Activated T-cell treated with anti-CD3 and anti-CD28 coated beads, Interleukin-2, amount 50 U/mL, for 72 hours (primary cell): ENCODE data around the gene TBC1D9B. TPM values are rescaled to one million over a fixed set of nuclear protein-coding genes. Genes with fewer than 3 reads are reported as not detected.
A peak's percentile ranks its signal among the peaks of the same experiment; 100 is the strongest.

Experiments
- ATAC-seq, 2 donors: fragments of 150-1000 bp; cut with Tn5 transposase; replicated peaks in 1 of 2; 2 replicates each; pipeline ENCODE4 v1.10.0; 2021; ENCODE audit warnings: moderate library complexity in 2 of 2, mild to moderate bottlenecking in 1 of 2
- DNase-seq, 2 donors: peaks; one replicate each; pipeline ENCODE4 v3.0.0; 2021 to 2022; ENCODE audit warnings: mixed read lengths in 1 of 2
- H3K27ac Mint-ChIP-seq: one replicate; pipeline ENCODE4 v1.8.0; 2022; ENCODE audit warnings: mild to moderate bottlenecking, moderate library complexity, mixed read lengths
- H3K27me3 Mint-ChIP-seq: one replicate; pipeline ENCODE4 v1.8.0; 2022; ENCODE audit warnings: low read depth, mixed read lengths
- H3K36me3 Mint-ChIP-seq, 2 donors: one replicate each; pipeline ENCODE4 v1.8.0; 2022; ENCODE audit warnings: mixed read lengths in 2 of 2, mild to moderate bottlenecking in 1 of 2; ENCODE audit not compliant: insufficient read depth in 2 of 2
- H3K4me1 Mint-ChIP-seq: one replicate; pipeline ENCODE4 v1.8.0; 2022; ENCODE audit warnings: low read depth, mixed read lengths
- H3K4me3 Mint-ChIP-seq, 2 donors: one replicate each; pipeline ENCODE4 v1.8.0; 2022; ENCODE audit warnings: mild to moderate bottlenecking in 2 of 2, mixed read lengths in 2 of 2, moderate library complexity in 2 of 2
- H3K9me3 Mint-ChIP-seq, 2 donors: one replicate each; pipeline ENCODE4 v1.8.0; 2022; ENCODE audit warnings: mixed read lengths in 2 of 2
- total RNA-seq, 2 donors: library from RNA; stranded (reverse); gene quantifications; one replicate each; pipeline ENCODE4 v1.2.3, GENCODE V29; 2022

TBC1D9B gene
- total RNA-seq, 2 donors from 2014 or later, result 62.5 to 72.3 TPM

DNA sequence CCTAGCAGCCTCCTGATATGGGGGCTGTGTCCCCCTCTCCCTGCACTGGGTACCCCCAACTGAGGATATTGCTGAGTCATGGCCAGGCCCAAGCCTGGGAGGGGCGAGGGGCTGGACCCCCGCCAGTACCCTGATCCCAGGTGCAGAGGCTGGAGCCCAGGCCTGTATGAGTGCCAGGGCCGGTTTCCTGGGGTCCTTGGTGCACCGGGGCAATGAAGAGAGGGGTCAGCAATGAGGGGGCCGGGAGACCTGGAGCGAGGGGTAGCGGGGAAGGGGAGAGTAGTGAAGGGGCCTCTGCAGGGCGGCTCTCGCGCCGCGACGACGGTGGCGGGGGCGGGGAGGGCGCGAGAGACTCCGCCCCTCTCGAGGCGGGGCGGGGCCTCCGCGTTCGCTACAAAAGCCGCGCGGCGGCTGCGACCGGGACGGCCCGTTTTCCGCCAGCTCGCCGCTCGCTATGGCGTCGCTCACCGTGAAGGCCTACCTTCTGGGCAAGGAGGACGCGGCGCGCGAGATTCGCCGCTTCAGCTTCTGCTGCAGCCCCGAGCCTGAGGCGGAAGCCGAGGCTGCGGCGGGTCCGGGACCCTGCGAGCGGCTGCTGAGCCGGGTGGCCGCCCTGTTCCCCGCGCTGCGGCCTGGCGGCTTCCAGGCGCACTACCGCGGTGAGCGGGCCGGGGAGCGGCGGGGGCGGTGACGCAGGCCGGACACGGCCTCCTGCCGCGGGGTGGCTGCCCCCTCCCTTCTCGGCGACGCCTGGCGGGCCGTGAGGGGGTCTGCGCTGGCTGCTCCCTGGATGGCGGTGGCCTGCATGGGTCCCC is 87.0 kb downstream of the TBC1D9B start, which contains the start of gene SQSTM1:
Gene SQSTM1, plus strand, starts transcription at position 423 of the 815 bp plus-strand sequence. Its CDS starts 32 bp downstream, at position 455.
- peak; percentile 54 to 56 for ATAC-seq
- Mint-ChIP-seq H3K27ac (peak within 1 kb of the TSS; percentile 97), H3K9me3 (no peaks in the 10 kb centered on the region), H3K27me3 (no peaks in the 10 kb centered on the region), H3K4me3 (peak within 1 kb of the TSS; percentile 88 to 93), H3K36me3 (peaks cover 13% of the 10 kb centered on the region in 2 donors), H3K4me1 (peaks cover 50% of the 10 kb centered on the region)
- DNase-seq, result peak; percentile 85 to 92

DNA sequence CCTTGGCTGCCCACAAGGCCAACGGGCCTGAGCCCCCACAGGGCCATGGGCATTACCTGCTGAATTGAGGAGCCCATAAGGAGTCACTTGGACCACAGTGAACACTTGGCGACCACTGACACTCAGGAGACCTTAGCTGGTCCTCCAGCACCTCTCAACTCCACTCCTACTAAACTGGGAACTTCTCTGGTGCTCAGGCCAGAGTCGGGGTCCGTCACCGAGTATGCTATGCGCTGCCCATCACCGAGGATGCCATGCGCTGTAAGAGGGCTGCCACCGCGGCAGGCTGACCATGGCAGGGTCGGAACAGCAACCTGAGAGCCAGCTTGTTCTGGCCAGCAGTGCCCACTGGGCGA is 87.6 kb downstream of the TBC1D9B start:
- Mint-ChIP-seq H3K9me3 (no peaks in the 10 kb centered on the region), H3K36me3 (peaks cover 13 to 15% of the 10 kb centered on the region in 2 donors), H3K4me3 (peak overlapping the region; percentile 88 to 93), H3K4me1 (peaks cover 50% of the 10 kb centered on the region), H3K27me3 (no peaks in the 10 kb centered on the region), H3K27ac (peak overlapping the region; percentile 91)
- no peak for DNase-seq
- no peak for ATAC-seq

DNA sequence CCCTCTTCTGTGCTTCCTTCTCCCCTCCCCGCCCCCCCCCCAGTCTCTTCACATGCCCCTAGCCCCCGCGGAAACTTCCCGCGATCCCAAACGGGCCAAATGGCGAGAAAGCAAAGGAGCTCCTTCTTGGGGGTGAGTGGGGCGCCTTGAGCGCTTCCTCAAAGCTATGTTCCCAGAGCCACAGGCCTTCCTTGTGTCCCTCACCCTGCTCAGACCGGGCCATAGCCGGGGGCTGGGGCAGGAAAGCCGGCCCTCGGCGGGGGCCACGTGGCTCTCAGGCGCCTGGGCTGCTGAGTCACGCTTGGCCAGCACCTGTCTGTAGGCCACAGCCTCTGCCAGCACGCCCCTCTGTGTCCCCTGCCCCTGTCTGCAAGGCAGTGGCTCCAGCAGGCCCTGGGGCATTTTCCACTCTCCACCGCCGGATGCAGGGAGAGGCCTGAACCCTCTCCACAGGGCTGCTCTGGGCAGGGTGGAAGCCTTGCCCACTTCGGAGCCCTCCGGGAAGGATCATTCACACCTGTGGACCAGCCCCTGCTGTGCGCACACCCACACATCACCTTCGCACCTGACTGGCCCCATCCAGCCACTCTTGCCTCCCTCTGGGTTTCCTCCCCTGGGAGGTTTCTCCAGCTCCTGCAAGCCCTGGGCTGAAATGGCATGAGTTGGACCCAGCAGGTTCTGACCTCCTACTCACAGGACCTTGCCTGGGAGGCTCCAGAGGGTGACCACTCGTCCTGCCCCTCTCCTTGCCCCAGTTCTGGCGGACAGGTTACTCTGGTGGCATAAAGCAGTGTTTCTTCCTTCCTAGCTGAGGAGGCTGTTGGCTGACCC is 88.2 kb downstream of the TBC1D9B start:
- H3K27me3 Mint-ChIP-seq, result no peaks in the 10 kb centered on the region
- no peaks in the 10 kb centered on the region for H3K9me3 Mint-ChIP-seq
- DNase-seq (peak; percentile 65 to 69), ATAC-seq (peak; percentile 31 to 38)
- H3K36me3 Mint-ChIP-seq, result peaks cover 9 to 12% of the 10 kb centered on the region in 2 donors
- peaks cover 46% of the 10 kb centered on the region for H3K4me1 Mint-ChIP-seq
- peak overlapping the region; percentile 88 to 93 for H3K4me3 Mint-ChIP-seq
- H3K27ac Mint-ChIP-seq, result peak overlapping the region; percentile 91

GRCh38 chr5:179818746-179819295 is 88.9 kb downstream of the TBC1D9B start:
- no peaks in the 10 kb centered on the region for H3K9me3 Mint-ChIP-seq
- peaks cover 41% of the 10 kb centered on the region for H3K4me1 Mint-ChIP-seq
- DNase-seq, result peak; percentile 91 to 94
- H3K27me3 Mint-ChIP-seq, result no peaks in the 10 kb centered on the region
- peak overlapping the region; percentile 82 to 84 for H3K4me3 Mint-ChIP-seq
- peaks cover 7 to 10% of the 10 kb centered on the region in 2 donors for H3K36me3 Mint-ChIP-seq
- ATAC-seq, result peak; percentile 70 to 77
- H3K27ac Mint-ChIP-seq, result no peak overlapping the region

DNA sequence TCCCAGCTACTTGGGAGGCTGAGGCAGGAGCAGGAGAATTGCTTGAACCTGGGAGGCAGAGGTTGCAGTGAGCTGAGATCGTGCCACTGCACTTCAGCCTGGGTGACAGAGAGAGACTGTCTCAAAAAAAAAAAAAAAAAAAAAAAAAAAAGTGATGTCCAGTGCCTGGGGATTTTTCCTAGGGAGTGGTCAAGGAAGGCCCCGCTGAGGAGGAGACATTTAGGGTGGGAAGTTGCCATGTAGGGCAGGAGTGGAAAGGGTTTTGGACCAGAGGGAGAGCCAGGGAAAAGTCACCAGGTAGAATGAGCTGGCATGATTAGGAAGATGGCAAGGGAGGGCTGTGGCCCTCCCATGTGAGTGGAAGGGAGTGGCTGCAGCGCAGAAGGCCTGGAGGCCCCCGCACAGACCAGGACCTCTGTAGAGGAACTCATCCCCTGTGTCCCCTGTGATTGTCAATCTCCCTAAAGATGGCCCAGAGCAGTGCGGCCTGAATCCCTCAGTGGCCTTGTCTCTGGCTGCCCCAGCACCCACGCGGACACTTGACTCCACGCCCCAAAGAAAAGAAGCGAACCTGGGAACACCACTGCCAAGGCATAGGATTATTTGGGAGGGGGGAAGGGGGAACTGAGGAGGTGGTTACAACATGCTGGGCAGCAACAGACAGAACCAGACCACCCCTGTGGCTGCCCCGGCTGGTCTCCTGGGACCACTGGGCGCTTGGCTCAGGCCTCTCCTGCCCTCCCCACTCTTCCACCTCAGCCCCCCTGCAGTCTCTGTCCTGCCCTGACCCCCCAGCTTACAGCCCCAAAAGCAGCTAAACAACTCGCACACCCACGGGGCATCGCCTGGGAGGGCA is 89.6 kb downstream of the TBC1D9B start:
- Mint-ChIP-seq H3K9me3 (no peaks in the 10 kb centered on the region), H3K27me3 (no peaks in the 10 kb centered on the region), H3K27ac (peak overlapping the region; percentile 44), H3K4me1 (peaks cover 40% of the 10 kb centered on the region), H3K4me3 (peak overlapping the region; percentile 82 to 84), H3K36me3 (peaks cover 5 to 10% of the 10 kb centered on the region in 2 donors)
- ATAC-seq (no peak), DNase-seq (no peak)

DNA sequence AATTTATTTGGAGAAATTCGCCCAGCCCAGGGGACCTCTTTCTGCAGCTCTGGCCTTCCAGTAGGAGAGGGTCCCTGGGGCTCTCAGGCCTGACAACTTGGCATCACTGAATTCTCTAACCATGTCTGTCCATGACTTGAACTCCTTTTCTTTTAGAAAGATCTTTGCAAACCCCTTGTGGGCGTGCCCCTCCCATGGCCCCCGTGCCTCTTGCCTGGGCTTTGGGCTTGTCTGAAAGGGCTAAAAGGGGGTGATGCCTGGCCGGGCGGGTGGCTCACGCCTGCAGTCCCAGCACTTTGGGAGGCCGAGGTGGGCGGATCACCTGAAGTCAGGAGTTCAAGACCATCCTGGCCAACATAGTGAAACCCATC is 90.2 kb downstream of the TBC1D9B start:
- no peak overlapping the region for H3K27ac Mint-ChIP-seq
- no peaks in the 10 kb centered on the region for H3K9me3 Mint-ChIP-seq
- peaks cover 34% of the 10 kb centered on the region for H3K4me1 Mint-ChIP-seq
- peak overlapping the region; percentile 63 to 82 for H3K4me3 Mint-ChIP-seq
- H3K27me3 Mint-ChIP-seq, result no peaks in the 10 kb centered on the region
- no peak for ATAC-seq
- H3K36me3 Mint-ChIP-seq, result peaks cover 6 to 10% of the 10 kb centered on the region in 2 donors
- no peak for DNase-seq

GRCh38 chr5:179816796-179817469 is 90.8 kb downstream of the TBC1D9B start:
- no peak overlapping the region for H3K27ac Mint-ChIP-seq
- H3K4me3 Mint-ChIP-seq, result peak overlapping the region; percentile 63 to 82
- peaks cover 28% of the 10 kb centered on the region for H3K4me1 Mint-ChIP-seq
- H3K27me3 Mint-ChIP-seq, result no peaks in the 10 kb centered on the region
- no peak for ATAC-seq
- H3K9me3 Mint-ChIP-seq, result no peaks in the 10 kb centered on the region
- peaks cover 6% of the 10 kb centered on the region in 2 donors for H3K36me3 Mint-ChIP-seq
- DNase-seq, result no peak

GRCh38 chr5:179816401-179816795 is 91.3 kb downstream of the TBC1D9B start:
- ATAC-seq, result no peak
- Mint-ChIP-seq H3K4me3 (peak overlapping the region in 1 of 2 donors; percentile 59), H3K36me3 (peaks cover 4 to 6% of the 10 kb centered on the region in 2 donors), H3K27me3 (no peaks in the 10 kb centered on the region), H3K27ac (no peak overlapping the region), H3K4me1 (peaks cover 24% of the 10 kb centered on the region), H3K9me3 (no peaks in the 10 kb centered on the region)
- DNase-seq, result no peak

DNA sequence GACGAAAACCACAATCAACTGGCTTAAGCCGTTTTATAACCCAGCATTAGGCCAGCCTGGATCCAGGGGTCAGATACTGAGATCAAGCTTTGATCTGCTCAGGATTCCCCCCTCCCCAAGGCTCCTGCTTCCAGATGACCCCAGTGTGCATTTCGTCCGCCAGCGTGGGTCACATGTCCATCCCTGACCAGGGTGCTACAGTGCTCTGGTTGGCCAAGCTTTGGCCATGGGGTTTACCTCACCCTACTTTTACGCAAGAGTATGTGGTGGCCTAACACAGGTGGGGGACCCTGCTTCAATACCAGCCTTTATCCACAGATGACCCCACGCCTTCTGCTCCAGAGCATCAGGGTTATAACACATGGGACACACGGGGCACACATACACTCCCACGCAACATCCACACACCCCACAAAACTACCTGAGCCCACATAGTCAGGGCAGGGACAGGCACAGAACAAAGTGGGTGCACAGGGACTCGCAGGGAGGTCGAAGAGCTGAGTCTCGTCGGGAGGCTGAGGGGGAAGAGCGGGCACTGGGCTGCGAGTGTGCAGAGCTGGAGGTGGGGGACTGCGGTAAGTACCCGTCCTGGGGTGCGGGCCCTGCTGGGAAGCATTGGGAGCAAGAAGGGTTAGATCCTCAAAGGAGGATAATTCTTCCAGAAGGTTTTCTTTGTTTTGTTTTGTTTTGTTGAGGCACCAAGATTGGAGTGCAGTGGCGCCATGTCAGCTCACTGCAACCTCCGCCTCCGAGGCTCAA is 92.0 kb downstream of the TBC1D9B start:
- Mint-ChIP-seq H3K27ac (no peak overlapping the region), H3K36me3 (peaks cover 4 to 6% of the 10 kb centered on the region in 2 donors), H3K4me1 (peaks cover 24% of the 10 kb centered on the region), H3K9me3 (no peaks in the 10 kb centered on the region), H3K4me3 (peak overlapping the region; percentile 29 to 59), H3K27me3 (no peaks in the 10 kb centered on the region)
- ATAC-seq (no peak), DNase-seq (no peak)

DNA sequence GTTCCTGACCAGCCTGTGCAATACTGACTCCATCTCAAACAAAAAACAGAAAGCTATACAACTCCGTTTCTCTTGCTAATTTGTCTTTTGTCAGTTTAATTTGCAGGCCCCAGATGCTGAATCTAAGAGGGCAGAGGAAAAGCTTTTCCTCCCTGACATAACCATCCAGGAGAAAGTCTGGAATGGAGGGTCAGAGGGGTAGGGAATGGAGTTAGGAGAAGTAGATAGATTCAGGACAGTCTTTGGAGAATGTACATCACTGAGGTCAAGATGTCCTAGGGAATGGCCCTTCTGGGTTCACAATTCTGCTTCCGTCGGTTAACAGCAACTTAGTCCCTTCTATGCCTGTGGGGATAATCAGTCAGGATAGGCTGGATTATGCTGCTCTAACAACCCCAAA is 93.6 kb downstream of the TBC1D9B start:
- no peak for DNase-seq
- Mint-ChIP-seq H3K4me3 (no peak overlapping the region), H3K36me3 (peaks cover 4 to 6% of the 10 kb centered on the region in 2 donors), H3K27me3 (no peaks in the 10 kb centered on the region), H3K27ac (no peak overlapping the region), H3K4me1 (peaks cover 12% of the 10 kb centered on the region), H3K9me3 (no peaks in the 10 kb centered on the region)
- no peak for ATAC-seq

DNA sequence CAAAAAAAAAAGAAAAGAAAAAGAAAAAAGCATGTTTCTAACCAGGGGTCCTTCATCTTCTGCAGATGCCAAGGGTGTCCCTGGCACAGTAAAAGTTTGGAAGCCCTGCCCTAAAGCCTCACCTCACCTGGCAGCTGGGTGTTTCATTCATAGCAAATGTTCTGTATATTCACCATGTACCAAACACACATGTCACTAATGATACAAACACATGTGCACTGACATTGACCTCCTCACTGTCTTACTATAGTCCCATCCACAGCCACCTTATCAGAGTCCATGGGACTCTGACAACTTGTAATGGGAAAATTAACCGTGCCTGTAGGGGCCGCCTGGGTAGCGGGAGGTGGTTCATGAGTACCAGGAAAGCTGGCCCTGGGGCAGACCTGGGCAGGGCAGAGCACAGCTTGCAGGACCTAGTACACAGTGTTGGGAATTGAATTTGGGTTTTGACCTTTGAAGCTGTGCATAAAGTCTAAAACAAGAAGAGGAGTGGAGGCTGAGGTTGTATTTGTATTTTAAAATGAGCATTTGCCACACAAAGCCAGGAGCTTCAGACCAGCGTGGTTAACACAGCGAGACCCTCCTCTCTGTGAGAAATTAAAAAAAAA is 94.6 kb downstream of the TBC1D9B start:
- H3K4me3 Mint-ChIP-seq, result no peak overlapping the region
- H3K36me3 Mint-ChIP-seq, result peaks cover 4 to 6% of the 10 kb centered on the region in 2 donors
- no peaks in the 10 kb centered on the region for H3K27me3 Mint-ChIP-seq
- DNase-seq (no peak), ATAC-seq (no peak)
- no peak overlapping the region for H3K27ac Mint-ChIP-seq
- H3K4me1 Mint-ChIP-seq, result peaks cover 9% of the 10 kb centered on the region
- no peaks in the 10 kb centered on the region for H3K9me3 Mint-ChIP-seq
